GM18526 (cell line): ENCODE data around the gene COQ8A.

Experiments
- POLR2A ChIP-seq: IDR thresholded peaks from 3 replicates; pipeline ENCODE4 v1.6.1; 2011; ENCODE audit not compliant: insufficient read length; ENCODE audit errors: extremely low read depth

The COQ8A gene

GRCh38 chr1:226960944-226961765 lies 21.1 kb downstream of the COQ8A start:
- no peak for TF ChIP-seq POLR2A

DNA sequence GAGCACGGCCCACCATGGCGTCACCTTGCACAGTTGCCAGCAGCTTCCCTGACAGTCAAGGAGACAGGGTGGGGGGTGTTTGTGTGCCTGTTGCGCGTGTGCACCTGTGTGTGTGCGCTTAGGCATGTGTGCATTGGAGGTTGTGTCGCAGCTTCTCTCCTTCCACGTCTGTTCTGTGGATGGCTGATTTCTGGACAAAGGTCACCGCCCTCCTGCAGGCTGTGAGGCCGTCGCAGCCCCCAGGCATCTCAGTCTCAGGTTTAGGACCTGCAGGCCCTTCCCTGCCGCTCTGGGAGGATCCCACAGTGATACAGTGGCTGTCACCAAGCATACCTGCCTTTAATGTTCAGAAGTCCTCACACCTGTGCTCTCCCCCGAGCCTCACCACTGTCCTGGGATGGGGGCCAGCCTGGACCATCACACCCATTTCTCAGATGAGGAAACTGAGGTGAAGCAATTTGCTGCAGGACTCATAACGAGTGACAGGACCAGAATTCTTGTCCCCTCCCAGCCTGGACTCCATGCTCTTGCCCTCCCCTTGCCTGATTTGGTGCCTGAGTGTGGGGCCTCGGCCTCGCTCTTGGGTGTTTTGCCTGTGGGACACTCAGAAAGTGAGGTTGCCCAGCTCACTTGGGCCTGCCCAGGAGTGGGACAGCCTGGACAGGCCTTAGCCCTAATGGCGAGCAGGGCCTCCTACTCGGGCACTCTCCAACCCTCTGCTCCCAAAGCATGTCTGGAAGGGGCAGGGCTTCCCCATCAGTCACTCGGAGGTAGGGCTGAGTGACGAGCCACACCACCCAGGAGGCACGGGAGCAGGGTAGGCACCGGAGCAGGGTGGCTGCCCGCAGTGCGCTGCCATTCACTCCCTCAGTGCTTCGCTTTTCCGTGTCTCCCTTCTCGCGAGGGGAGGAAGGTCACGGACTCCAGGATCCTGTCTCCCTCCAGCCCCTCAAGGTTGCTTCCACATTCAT lies 22.6 kb downstream of the COQ8A start:
- no peak for TF ChIP-seq POLR2A

GRCh38 chr1:226964068-226964425 lies 24.0 kb downstream of the COQ8A start:
- TF ChIP-seq POLR2A = no peak

GRCh38 chr1:226964611-226965486 lies 24.8 kb downstream of the COQ8A start:
- no peak for TF ChIP-seq POLR2A

- no peak for TF ChIP-seq POLR2A
Measured at GRCh38 chr1:226965581-226966440, 25.7 kb downstream of the COQ8A start.

- TF ChIP-seq POLR2A = no peak
Measured at GRCh38 chr1:226966683-226967082, 26.6 kb downstream of the COQ8A start.

- no peak for TF ChIP-seq POLR2A
Measured at GRCh38 chr1:226967665-226968064, 27.6 kb downstream of the COQ8A start.

- TF ChIP-seq POLR2A = no peak
Measured at GRCh38 chr1:226971765-226972164, 31.7 kb downstream of the COQ8A start.

DNA sequence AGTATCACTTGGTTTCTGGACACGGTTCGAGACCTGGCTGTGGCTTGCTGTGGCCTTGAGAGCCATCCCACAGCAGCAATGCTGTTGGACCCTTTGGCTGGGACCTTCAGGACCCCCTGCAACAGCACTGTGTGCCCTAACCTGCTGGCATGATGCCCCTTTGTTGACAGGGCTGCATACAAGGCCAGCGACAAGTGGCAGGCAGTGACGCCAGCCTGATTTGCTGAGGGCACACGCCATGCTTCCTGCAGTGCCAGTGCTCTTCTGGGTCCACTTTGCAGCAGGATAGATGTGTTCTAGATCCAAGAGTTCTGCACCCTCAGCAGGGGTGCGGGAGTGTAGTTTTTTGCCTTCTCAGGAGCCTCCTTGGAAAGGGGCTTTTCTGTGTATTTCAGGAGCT lies 32.8 kb downstream of the COQ8A start:
- no peak for TF ChIP-seq POLR2A

DNA sequence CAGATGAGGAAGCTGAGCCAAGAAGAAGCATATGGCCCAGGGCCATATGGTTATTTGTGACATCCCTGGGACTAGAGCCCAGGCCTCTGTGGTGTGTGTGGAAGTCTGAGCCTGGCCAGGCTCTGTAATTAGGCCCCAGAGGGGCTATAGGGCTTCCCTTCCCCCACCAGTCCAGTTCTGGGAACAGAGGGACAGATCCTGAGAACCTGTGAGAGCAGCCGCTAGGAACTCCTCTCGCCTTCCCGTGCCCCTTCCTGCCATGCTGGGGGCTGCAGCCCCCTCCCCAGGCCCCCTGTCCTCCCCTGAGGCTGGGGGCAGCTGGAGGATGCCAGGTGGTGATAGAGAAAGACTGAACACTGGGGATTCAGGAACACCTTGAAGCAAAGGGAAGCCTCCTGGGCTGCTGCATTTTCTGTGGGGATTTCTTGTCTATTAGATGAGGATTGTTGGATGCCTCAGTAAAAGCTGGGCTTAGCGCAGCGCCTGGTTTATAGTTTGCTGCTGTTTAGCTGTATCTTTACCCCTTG lies 33.3 kb downstream of the COQ8A start:
- no peak for TF ChIP-seq POLR2A

- TF ChIP-seq POLR2A = no peak
Measured at GRCh38 chr1:226973898-226974543, 33.9 kb downstream of the COQ8A start.

DNA sequence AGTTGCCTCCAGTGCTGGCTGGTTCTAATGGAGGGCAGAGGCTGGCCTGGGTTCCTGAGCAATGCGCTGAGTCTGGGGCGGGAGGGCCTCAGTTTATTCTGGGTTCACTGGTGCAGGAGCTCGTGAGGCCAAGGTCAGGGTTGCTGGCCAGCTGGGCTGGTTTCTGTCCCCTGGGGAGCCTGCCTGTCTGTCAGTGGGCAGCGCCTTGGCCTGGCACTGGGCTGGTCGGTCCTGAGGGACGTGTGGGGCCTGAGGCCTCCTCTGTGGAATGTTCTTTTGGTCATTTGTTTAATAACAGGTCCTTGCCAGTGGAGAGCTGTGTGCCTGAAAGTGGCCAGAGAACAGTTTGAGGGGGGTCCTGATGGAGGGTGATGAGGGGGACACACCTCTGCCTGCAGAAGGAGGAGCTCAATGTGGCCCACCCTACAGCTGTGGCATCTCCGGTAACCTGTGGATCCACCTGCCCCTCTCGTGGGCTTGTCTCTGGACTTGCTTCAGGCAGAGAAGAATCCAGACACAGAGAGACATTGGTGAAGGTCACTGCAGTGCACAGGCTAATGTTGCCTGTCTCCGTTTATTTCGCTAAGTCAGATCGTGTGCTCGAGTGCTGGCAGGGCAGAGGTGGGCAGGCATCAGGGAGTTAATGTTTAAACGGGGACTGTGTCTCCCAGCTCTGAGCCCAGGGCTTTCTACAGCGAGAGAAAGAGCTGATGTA lies 34.6 kb downstream of the COQ8A start:
- TF ChIP-seq POLR2A = no peak
